GM12878 (cell line): ENCODE data around the gene LPIN1. TPM values are rescaled to one million over a fixed set of nuclear protein-coding genes. Genes with fewer than 3 reads are reported as not detected.

Experiments
- ATAC-seq: fragments of 200-7000 bp; cut with Tn5 transposase; 3 replicates; pipeline ENCODE4 v1.9.1; 2020; ENCODE audit warnings: mild to moderate bottlenecking, moderate library complexity
- BruUV-seq: library from RNA; stranded (reverse); fragments of 400-500 nt; replicated peaks from 2 replicates; lab custom pipeline; 2021; lab: Mats Ljungman, UMichigan
- CTCF ChIA-PET: fragments of 300-600 bp; sonication (Branson Sonifier 250); formaldehyde crosslinking; extraction: SDS; loops from one replicate; lab custom pipeline; 2021; ENCODE audit warnings: inconsistent platforms; lab: Yijun Ruan, JAX
- POLR2A ChIA-PET: fragments of 350-600 bp; formaldehyde crosslinking; extraction: SDS; loops from one replicate; lab custom pipeline; 2021; ENCODE audit warnings: inconsistent platforms; lab: Charles Lee
- RAD21 ChIA-PET: fragments of 300-600 bp; sonication (Branson Sonifier 250); formaldehyde crosslinking; loops from one replicate; lab custom pipeline; 2023; ENCODE audit warnings: antibody characterized with exemption; ENCODE audit not compliant: unreplicated experiment; lab: Charles Lee
- SMC1A ChIA-PET: fragments of 300-600 bp; sonication (Branson Sonifier 250); formaldehyde crosslinking; loops from one replicate; lab custom pipeline; 2023; ENCODE audit not compliant: unreplicated experiment, uncharacterized antibody; lab: Charles Lee
- DNase-seq: peaks from one replicate; pipeline ENCODE4 v3.0.0-alpha.2; 2011; ENCODE audit warnings: low read depth, low spot score
- FAIRE-seq: peaks from 3 replicates; lab custom pipeline; 2011; peaks lifted over from hg19 to GRCh38; lab: Jason Lieb, UNC
- H2AFZ ChIP-seq: 2 replicates; pipeline ENCODE4 v1.6.0; 2011; ENCODE audit warnings: low read depth, low read length, control low read depth; ENCODE audit not compliant: control insufficient read depth
- H3K27ac ChIP-seq: 2 replicates; pipeline ENCODE4 v1.5.1; 2011; ENCODE audit warnings: control low read depth; ENCODE audit not compliant: control insufficient read depth, insufficient read depth
- H3K27me3 ChIP-seq, 2 experiments: replicated peaks in 1 of 2; 2 replicates each; pipeline versions ENCODE4 v1.6.0 to v1.6.1; 2011; ENCODE audit warnings: low read length in 1 of 2; ENCODE audit not compliant: control insufficient read depth in 2 of 2, insufficient read depth in 2 of 2
- H3K36me3 ChIP-seq, 2 experiments: 2 replicates each; pipeline ENCODE4 v1.5.1; 2011; ENCODE audit warnings: low read length in 1 of 2; ENCODE audit not compliant: control insufficient read depth in 2 of 2, insufficient read depth in 2 of 2
- H3K4me1 ChIP-seq: 2 replicates; pipeline ENCODE4 v1.6.1; 2011; ENCODE audit warnings: mild to moderate bottlenecking, low read length, moderate library complexity, mixed read lengths; ENCODE audit not compliant: control insufficient read depth, insufficient read depth
- H3K4me2 ChIP-seq: 2 replicates; pipeline ENCODE4 v1.6.0; 2011; ENCODE audit warnings: control low read depth; ENCODE audit not compliant: control insufficient read depth, insufficient read depth
- H3K4me3 ChIP-seq: fragments of 200-600 bp; sonication (generic); 2 replicates; pipeline ENCODE4 v1.5.1; 2016
- H3K79me2 ChIP-seq: 2 replicates; pipeline ENCODE4 v1.6.0; 2011; ENCODE audit warnings: low read length; ENCODE audit not compliant: control insufficient read depth, insufficient read depth
- H3K9ac ChIP-seq: 2 replicates; pipeline ENCODE4 v1.8.0; 2011; ENCODE audit warnings: low read length, control low read depth, mixed read lengths; ENCODE audit not compliant: control insufficient read depth, insufficient read depth
- H3K9me3 ChIP-seq: replicated peaks from 3 replicates; pipeline ENCODE4 v1.5.1; 2011; ENCODE audit warnings: mild to moderate bottlenecking, low read length; ENCODE audit not compliant: control insufficient read depth, insufficient read depth
- H4K20me1 ChIP-seq: 2 replicates; pipeline ENCODE4 v1.6.0; 2011; ENCODE audit not compliant: control insufficient read depth, insufficient read depth
- E2F8 ChIP-seq: fragments of 450-650 bp; IDR thresholded peaks from 2 replicates; pipeline ENCODE4 v1.6.1; 2018; ENCODE audit warnings: mild to moderate bottlenecking, low read depth, moderate library complexity; ENCODE audit not compliant: partially characterized antibody
- FOXK2 ChIP-seq: fragments of 450-650 bp; IDR thresholded peaks from 2 replicates; pipeline ENCODE4 v1.6.1; 2017; ENCODE audit warnings: mild to moderate bottlenecking, moderate library complexity
- LARP7 ChIP-seq: fragments of 450-650 bp; IDR thresholded peaks from 2 replicates; pipeline ENCODE4 v1.6.1; 2017; ENCODE audit warnings: mild to moderate bottlenecking
- MEF2A ChIP-seq: IDR thresholded peaks from 2 replicates; pipeline ENCODE4 v1.6.1; 2011; ENCODE audit warnings: low read depth, mild to moderate bottlenecking, low read length, moderate library complexity; ENCODE audit not compliant: insufficient read depth
- MEF2B ChIP-seq: fragments of 450-650 bp; IDR thresholded peaks from 2 replicates; pipeline ENCODE4 v1.6.1; 2018; ENCODE audit warnings: mild to moderate bottlenecking, moderate library complexity; ENCODE audit not compliant: partially characterized antibody, poor library complexity, severe bottlenecking
- MYB ChIP-seq: fragments of 150-350 bp; IDR thresholded peaks from 2 replicates; pipeline ENCODE4 v1.6.1; 2014; ENCODE audit warnings: mild to moderate bottlenecking, low read depth, low read length, borderline replicate concordance
- MYC ChIP-seq: IDR thresholded peaks from 2 replicates; pipeline ENCODE4 v1.6.1; 2011; ENCODE audit warnings: mild to moderate bottlenecking, low read length, moderate library complexity, inconsistent platforms; ENCODE audit not compliant: insufficient read depth, insufficient replicate concordance, insufficient read length, severe bottlenecking
- PRDM15 ChIP-seq: fragments of 450-650 bp; formaldehyde crosslinking; IDR thresholded peaks from 2 replicates; pipeline ENCODE4 v1.4.0; 2020; ENCODE audit warnings: mild to moderate bottlenecking, moderate library complexity
- SMAD1 ChIP-seq: fragments of 450-650 bp; IDR thresholded peaks from 2 replicates; pipeline ENCODE4 v1.6.1; 2018; ENCODE audit warnings: mild to moderate bottlenecking, low read depth; ENCODE audit not compliant: partially characterized antibody
- SMC3 ChIP-seq: IDR thresholded peaks from 2 replicates; pipeline ENCODE4 v1.6.1; 2011; ENCODE audit warnings: low read length, improper control_type of control experiment, borderline replicate concordance
- ZNF687 ChIP-seq: fragments of 450-650 bp; IDR thresholded peaks from 2 replicates; pipeline ENCODE4 v1.6.1; 2017; ENCODE audit warnings: mild to moderate bottlenecking, moderate library complexity
- WGBS: methylation state at CpG from one replicate; pipeline ENCODE4 v1.1.6; 2016; ENCODE audit warnings: low lambda C conversion rate; ENCODE audit not compliant: insufficient replicate concordance, insufficient coverage; ENCODE audit errors: missing lambda C conversion rate; 5-methylcytosine and 5-hydroxymethylcytosine counted together
- in situ Hi-C: fragments of 300-500 bp; cut with MboI; formaldehyde crosslinking; loops from 9 replicates; pipeline ENCODE4 v1.14.3; 2018; ENCODE audit warnings: mixed read lengths
- intact Hi-C: fragments of 100-400 bp; cut with micrococcal nuclease; formaldehyde crosslinking; loops from one replicate; pipeline ENCODE4 v1.14.2; 2022; ENCODE audit not compliant: unreplicated experiment
- polyA plus RNA-seq, 11 experiments: library from polyadenylated mRNA; depleted of rRNA in 4 of 11; unstranded in 6 of 11; stranded (reverse) in 5 of 11; fragments of >200 nt; fragmentation: Nextera tagmentation in 4 of 11; fragmentation: Illumina TruSeq in 1 of 11; extraction: Ambion mirVana in 4 of 11; extraction: Trizol in 1 of 11; gene quantifications; 1 replicate in 1 of 11; 2 replicates in 10 of 11; pipeline versions ENCODE4 v1.2.1 to v1.2.3, GENCODE V29; 2011 to 2016; ENCODE audit warnings: inconsistent platforms in 2 of 11, missing spikeins in 2 of 11, low read depth in 1 of 11
- total RNA-seq, 4 experiments: library from RNA; depleted of rRNA in 3 of 4; stranded (reverse); fragments of >200 nt in 3 of 4; fragmentation: Illumina TruSeq in 1 of 4; extraction: Trizol in 1 of 4; gene quantifications; 2 replicates each; pipeline versions ENCODE4 v1.2.1 to v1.2.3, GENCODE V29; 2013 to 2021

LPIN1 gene
- total and polyA plus RNA-seq, 10 of the 15 experiments (the other 5 are each of a cell fraction or from before 2014, with no cell fraction given), result 18.8 to 82.5 (median 50.3) TPM

GRCh38 chr2:11786191-11786590 lies 39.8 kb downstream of the LPIN1 start:
- H3K36me3 ChIP-seq, result peaks cover 30 to 52% of the 10 kb centered on the region in 2 experiments
- H3K9me3 ChIP-seq, result peaks cover 1% of the 10 kb centered on the region; the same call in 1 of the 3 replicates
- H2AFZ ChIP-seq, result no peak overlapping the region
- no peak overlapping the region for H3K27ac ChIP-seq
- DNase-seq (no peak), ATAC-seq (no peak), FAIRE-seq (no peak)
- intact Hi-C loops, result no loop called here
- no TSS peak for BruUV-seq
- H3K4me1 ChIP-seq, result no peaks in the 10 kb centered on the region
- in situ Hi-C loops, result no loop called here
- no peaks in the 10 kb centered on the region for H4K20me1 ChIP-seq
- H3K79me2 ChIP-seq, result no peaks in the 10 kb centered on the region
- no peak overlapping the region for H3K4me3 ChIP-seq
- no peak overlapping the region for H3K9ac ChIP-seq
- H3K27me3 ChIP-seq, result no peaks in the 10 kb centered on the region
- ChIA-PET SMC1A (interaction anchor here (4.4 to 10.8 kb wide), 3 partner anchors 35 to 97 kb away, joined by 20 to 222 read pairs (median 206); partner anchors contain the start of gene LPIN1), CTCF (interaction anchor here (1.1 to 10.9 kb wide), 7 partner anchors 12 to 1221 kb away, joined by 3 to 684 read pairs (median 6); partner anchors contain the start of gene LPIN1), RAD21 (interaction anchor here (9.9 kb wide), 1 partner anchor 46 kb away, joined by 132 read pairs; no protein-coding TSS in a partner anchor), POLR2A (no interaction called here)
- no peak overlapping the region for H3K4me2 ChIP-seq
- WGBS, result 84% methylated on average over 9 of the region's 9 CpGs
- TF ChIP-seq LARP7, result no peak
- no peak for TF ChIP-seq MYC
- no peak for TF ChIP-seq PRDM15 (CRISPR knock-in tag)
- no peak for TF ChIP-seq MYB
- no peak for TF ChIP-seq SMAD1
- no peak for TF ChIP-seq MEF2A
- no peak for TF ChIP-seq FOXK2
- TF ChIP-seq MEF2B, result no peak
- TF ChIP-seq SMC3, result no peak
- TF ChIP-seq E2F8, result no peak
- TF ChIP-seq ZNF687, result no peak
